Chondrocyte (in vitro differentiated cells): ENCODE results near the gene MOGAT1. TPM values are rescaled to one million over a fixed set of nuclear protein-coding genes. Genes with fewer than 3 reads are reported as not detected.
A peak's percentile ranks its signal among the peaks of the same experiment; 100 is the strongest.

Source experiments
- DNase-seq: peaks from one replicate; pipeline ENCODE4 v3.0.0; 2021; ENCODE audit warnings: mixed read lengths, low spot score
- H3K27ac Mint-ChIP-seq: one replicate; pipeline ENCODE4 v1.8.0; 2021; ENCODE audit warnings: mild to moderate bottlenecking, moderate library complexity, mixed read lengths; ENCODE audit not compliant: unreplicated experiment
- H3K27me3 Mint-ChIP-seq: 2 replicates; pipeline ENCODE4 v1.8.0; 2021; ENCODE audit warnings: low read depth, mixed read lengths
- H3K36me3 Mint-ChIP-seq: 2 replicates; pipeline ENCODE4 v1.8.0; 2021; ENCODE audit warnings: low read depth, mixed read lengths
- H3K4me1 Mint-ChIP-seq: 2 replicates; pipeline ENCODE4 v1.8.0; 2021; ENCODE audit warnings: low read depth, mild to moderate bottlenecking, mixed read lengths
- H3K4me3 Mint-ChIP-seq: one replicate; pipeline ENCODE4 v1.8.0; 2021; ENCODE audit warnings: mild to moderate bottlenecking, moderate library complexity, mixed read lengths; ENCODE audit not compliant: unreplicated experiment
- H3K9me3 Mint-ChIP-seq: 2 replicates; pipeline ENCODE4 v1.8.0; 2021; ENCODE audit warnings: low read depth, mixed read lengths
- long read RNA-seq: library from polyadenylated mRNA; stranded (forward); transcript quantifications from one replicate; pipeline ENCODE4 v2.0.0, GENCODE V29; 2021
- total RNA-seq: library from RNA; stranded (reverse); gene quantifications from 3 replicates; pipeline ENCODE4 v1.2.1, GENCODE V29; 2021
- TF ChIP-seq, protein P1 (sequence below): fragments of 200-600 bp; sonication (generic); IDR thresholded peaks from 2 replicates; pipeline ENCODE4 v1.5.0; 2021; ENCODE audit warnings: antibody characterized with exemption, mild to moderate bottlenecking, moderate library complexity

MOGAT1 gene, protein sequence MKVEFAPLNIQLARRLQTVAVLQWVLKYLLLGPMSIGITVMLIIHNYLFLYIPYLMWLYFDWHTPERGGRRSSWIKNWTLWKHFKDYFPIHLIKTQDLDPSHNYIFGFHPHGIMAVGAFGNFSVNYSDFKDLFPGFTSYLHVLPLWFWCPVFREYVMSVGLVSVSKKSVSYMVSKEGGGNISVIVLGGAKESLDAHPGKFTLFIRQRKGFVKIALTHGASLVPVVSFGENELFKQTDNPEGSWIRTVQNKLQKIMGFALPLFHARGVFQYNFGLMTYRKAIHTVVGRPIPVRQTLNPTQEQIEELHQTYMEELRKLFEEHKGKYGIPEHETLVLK
- total RNA-seq, result not detected in 3 replicates
- long read RNA-seq, result 0 reads

DNA sequence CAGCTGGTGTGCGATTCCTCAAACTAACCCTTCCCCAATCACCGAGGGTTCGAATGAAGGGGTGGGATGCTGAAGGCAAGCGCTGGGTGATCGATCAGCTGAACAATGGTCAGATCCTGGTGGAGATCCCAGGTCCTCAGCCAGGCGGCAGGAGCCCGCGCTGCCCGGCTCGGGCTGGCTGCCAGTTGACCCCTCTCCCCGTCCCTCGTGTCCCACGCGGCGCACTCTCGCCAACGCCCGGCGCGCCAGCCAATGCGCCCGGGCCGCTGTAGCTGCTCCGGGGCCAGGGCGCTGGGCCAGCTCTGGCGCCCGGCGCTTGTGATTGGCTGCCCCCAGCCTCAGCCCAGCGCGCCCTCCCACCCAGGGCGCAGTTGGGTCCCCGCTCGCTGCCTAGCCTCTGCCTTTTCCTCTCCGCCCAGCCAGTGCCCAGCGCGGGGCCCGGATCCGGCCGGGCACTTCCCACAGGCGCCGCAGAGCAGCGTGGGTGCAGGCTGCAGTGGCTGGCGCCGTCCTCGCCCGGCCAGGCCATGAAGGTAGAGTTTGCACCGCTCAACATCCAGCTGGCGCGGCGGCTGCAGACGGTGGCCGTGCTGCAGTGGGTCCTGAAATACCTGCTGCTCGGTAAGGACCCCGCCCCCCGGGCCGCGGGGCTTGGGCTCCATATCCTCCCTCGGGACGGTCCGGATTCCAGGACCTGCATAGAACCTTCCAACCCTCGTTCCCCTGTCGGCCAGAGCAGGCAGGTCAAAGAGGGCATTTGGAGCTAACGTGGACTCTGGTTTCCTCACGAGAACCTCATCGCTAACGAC is at the start of gene MOGAT1:
Gene MOGAT1 (plus strand): TSS at position 400 of the 809 bp plus-strand sequence. CDS start 128 bp downstream, at position 528.
- TF ChIP-seq, protein P1, sequence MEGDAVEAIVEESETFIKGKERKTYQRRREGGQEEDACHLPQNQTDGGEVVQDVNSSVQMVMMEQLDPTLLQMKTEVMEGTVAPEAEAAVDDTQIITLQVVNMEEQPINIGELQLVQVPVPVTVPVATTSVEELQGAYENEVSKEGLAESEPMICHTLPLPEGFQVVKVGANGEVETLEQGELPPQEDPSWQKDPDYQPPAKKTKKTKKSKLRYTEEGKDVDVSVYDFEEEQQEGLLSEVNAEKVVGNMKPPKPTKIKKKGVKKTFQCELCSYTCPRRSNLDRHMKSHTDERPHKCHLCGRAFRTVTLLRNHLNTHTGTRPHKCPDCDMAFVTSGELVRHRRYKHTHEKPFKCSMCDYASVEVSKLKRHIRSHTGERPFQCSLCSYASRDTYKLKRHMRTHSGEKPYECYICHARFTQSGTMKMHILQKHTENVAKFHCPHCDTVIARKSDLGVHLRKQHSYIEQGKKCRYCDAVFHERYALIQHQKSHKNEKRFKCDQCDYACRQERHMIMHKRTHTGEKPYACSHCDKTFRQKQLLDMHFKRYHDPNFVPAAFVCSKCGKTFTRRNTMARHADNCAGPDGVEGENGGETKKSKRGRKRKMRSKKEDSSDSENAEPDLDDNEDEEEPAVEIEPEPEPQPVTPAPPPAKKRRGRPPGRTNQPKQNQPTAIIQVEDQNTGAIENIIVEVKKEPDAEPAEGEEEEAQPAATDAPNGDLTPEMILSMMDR, result peak; percentile 11
- Mint-ChIP-seq H3K36me3 (no peaks in the 10 kb centered on the region), H3K4me3 (peak within 1 kb of the TSS; percentile 68), H3K9me3 (no peaks in the 10 kb centered on the region), H3K27me3 (peaks cover 4% of the 10 kb centered on the region), H3K4me1 (peaks cover 7% of the 10 kb centered on the region), H3K27ac (no peak within 1 kb of the TSS)
- DNase-seq, result no peak

DNA sequence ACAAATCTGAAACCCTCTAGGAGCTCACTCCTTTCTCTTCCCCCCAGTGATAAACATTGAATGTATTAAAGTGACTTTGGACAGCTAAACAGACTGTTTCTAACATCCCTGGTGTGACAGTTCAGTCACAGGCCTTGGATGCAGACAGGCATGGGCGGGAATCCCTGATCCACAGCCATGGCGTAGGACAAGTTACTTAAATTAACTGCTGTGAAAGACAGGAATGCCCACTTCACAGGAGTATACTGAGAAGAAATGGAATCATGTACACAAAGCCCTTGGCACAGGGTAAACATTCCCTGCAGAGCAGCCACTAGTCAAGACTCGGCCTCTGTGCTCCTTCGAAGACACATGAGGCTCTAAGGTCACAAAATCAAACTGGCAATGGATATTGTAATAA is 49.6 kb upstream of the MOGAT1 start:
- H3K27ac Mint-ChIP-seq, result no peak overlapping the region
- no peaks in the 10 kb centered on the region for H3K27me3 Mint-ChIP-seq
- TF ChIP-seq, protein P1, result no peak
- no peaks in the 10 kb centered on the region for H3K4me1 Mint-ChIP-seq
- no peak for DNase-seq
- no peak overlapping the region for H3K4me3 Mint-ChIP-seq
- no peaks in the 10 kb centered on the region for H3K9me3 Mint-ChIP-seq
- H3K36me3 Mint-ChIP-seq, result peaks cover 17% of the 10 kb centered on the region

DNA sequence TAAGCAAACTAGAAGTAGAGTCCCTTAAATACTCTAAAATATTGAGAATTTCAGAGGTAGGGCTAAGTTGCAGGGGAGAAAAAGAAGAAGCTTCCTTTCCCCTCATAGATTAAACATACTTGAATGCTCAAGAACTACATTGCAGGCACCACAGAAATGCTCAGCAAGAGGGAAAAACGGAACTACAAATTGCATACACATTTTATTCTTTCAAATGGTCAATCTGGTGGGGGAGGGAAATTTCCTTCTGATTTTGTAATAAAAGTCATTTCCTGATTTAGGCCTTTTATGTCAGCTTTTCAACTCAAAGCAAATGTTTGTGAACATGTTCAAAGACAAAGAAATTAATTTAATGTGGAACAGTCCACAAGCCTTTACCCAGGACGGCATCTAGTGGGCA is 48.5 kb upstream of the MOGAT1 start:
- Mint-ChIP-seq H3K36me3 (peaks cover 23% of the 10 kb centered on the region), H3K9me3 (no peaks in the 10 kb centered on the region), H3K4me1 (peaks cover 6% of the 10 kb centered on the region)

DNA sequence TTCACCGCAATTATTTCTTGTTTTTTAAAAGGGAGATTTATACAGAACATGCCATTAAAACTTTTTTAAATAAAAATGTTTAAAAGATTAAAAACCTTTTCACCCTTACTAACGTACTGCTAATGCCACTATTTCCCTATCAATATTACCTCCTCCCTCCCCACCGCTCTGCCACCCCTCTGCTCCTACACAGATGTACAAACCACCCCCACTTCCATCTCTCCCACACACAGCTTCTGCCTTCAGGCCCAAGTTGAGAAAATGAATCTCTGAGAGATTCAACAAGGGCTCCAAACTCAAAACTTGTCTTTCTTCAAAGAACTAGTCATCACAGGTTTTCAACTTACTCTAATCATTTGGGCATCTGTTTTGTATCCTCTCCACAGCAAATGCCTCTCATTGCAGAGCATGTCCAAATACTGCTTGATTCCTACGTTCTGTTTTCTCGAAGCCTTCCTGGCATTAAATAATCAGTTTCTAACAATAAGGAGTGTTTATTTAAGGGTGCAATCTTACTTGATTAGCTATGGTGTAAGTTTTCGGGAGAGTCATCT is 47.6 kb upstream of the MOGAT1 start:
- no peaks in the 10 kb centered on the region for H3K9me3 Mint-ChIP-seq

More for the DNA sequence above, 48.5 kb upstream of the MOGAT1 start:
- TF ChIP-seq, protein P1, result no peak
- Mint-ChIP-seq H3K27me3 (no peaks in the 10 kb centered on the region), H3K27ac (no peak overlapping the region), H3K4me3 (no peak overlapping the region)
- no peak for DNase-seq

More for the DNA sequence above, 47.6 kb upstream of the MOGAT1 start:
- Mint-ChIP-seq H3K27me3 (no peaks in the 10 kb centered on the region), H3K36me3 (peaks cover 23% of the 10 kb centered on the region), H3K27ac (no peak overlapping the region), H3K4me1 (peaks cover 10% of the 10 kb centered on the region), H3K4me3 (no peak overlapping the region)
- DNase-seq, result no peak
- TF ChIP-seq, protein P1, result no peak
